Measurements from ENCODE around the gene SCFD2. TPM values are rescaled to one million over a fixed set of nuclear protein-coding genes. Genes with fewer than 3 reads are reported as not detected.

Gene SCFD2
- total RNA-seq, 1 donor: 73.8 TPM

Small RNA genes lying within 50 kb of the gene (small RNA-seq; reads per million reads assigned to genes)
- gene RNU6-310P: not detected

Other genes starting within 250 kb of the SCFD2 start
- 33.1 TPM for gene FIP1L1, start 11.6 kb upstream of the SCFD2 start, total RNA-seq
- gene LNX1, start 225.4 kb upstream of the SCFD2 start, total RNA-seq: 1.6 TPM